Superior temporal gyrus (tissue), 1 donor: ENCODE measurements around the gene MRPL24.

Source experiments
- DNase-seq: peaks from one replicate; pipeline ENCODE4 v3.0.0-alpha.2; 2016; ENCODE audit errors: extremely low spot score

MRPL24 gene

DNA sequence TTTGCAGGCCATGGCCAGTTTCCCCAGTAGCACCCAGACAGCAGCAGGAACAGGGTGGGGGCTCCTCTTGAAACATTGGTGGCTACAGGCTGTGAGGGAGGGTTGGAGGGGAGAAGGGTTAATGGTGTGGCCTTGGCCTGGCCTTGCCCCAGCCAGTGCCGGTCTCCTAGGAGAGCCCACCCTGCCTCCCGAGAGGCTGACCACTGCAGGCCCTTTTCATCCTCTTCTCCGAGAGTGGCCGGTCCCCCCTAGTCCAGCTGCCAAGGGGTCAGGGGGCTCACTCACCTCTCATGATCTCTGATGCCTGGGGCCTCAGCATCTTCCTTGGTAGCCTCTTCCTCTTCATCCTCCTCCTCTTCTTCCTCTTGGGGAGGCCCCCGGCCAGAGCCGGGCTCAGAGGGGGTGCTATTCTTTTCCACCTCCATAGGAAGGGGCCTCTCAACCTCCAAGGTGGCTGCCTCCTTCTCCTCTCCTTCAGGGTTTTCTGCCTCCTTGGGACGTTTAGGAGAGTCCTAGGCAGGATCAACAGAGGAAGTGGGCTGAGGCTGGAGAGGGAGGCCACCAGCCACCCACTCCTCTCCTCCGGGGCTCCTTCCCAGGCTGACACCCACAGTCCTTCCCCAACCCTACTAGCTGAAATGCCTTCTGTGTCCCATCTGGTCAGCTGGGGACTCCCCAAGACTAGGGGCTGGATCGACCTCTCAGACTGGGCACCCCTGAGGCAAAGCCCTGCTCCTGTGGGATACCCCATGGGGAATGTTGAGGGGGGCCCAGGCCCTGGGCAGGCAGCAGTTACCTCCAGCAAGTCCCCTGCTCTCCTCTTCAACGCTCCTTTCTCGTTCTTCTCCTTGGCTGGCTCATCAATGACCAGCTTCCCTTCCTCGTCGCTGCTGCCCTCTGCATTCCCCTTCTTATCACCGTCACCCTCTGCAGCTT, 2.7 kb upstream of the MRPL24 start:
- no peak for DNase-seq

- no peak for DNase-seq
Observed at GRCh38 chr1:156742801-156743200, 1.9 kb upstream of the MRPL24 start.

GRCh38 chr1:156742017-156742416, 1.1 kb upstream of the MRPL24 start:
- DNase-seq = no peak

GRCh38 chr1:156741481-156741983, 644 bp upstream of the MRPL24 start:
- DNase-seq = no peak

DNA sequence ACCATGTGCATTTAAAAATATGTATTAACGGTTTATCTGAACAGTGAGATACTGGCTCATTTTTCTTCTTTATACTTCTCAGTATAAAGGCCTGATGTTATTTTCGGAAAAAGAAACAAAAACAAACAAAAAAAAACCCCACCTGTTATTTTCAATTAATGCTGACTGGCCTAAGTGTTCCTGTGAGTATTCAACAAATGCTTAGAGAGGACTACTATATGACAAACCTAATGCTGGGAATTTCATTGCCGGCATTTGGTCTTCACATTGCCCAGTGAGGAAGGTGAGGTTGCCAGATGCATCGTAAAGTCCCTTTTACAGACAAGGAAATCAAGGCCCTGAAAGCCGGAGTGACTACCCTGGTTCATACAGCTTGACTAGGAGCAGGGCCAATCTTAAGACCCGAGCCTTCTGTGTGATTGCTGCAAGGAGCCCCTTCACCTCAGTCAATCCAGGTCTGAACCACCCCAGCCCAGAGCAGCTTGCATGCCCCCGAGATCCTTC, 599 bp downstream of the MRPL24 start:
- DNase-seq = peak; percentile 16

- no peak for DNase-seq
Observed at GRCh38 chr1:156738916-156739315, 2.0 kb downstream of the MRPL24 start.

DNA sequence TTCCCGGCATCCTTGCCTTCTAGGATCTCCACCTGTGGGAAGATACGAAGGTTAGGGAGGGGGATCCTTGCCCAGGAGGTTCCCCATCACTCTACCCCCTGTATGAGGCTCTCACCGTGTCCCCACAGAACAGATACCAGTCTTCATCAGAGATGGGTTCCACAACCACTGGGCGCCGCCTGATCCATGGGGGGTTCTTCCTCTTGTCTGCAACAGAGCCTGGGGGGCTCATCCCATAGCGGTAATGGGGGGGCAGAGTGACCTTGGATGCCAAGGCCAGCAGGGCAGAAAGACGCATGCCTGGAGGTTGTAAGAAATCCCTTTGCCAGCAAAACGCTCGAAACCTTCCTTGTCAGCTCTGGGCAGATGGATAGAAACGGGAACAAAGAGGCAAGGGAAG, 2.5 kb downstream of the MRPL24 start:
- no peak for DNase-seq

GRCh38 chr1:156733989-156734584, 6.8 kb downstream of the MRPL24 start:
- no peak for DNase-seq

GRCh38 chr1:156728599-156729462, 12.1 kb downstream of the MRPL24 start, which contains the start of gene ISG20L2:
Gene ISG20L2, minus strand, starts transcription at chr1:156728766. Its CDS starts 1,114 bp downstream, at chr1:156727652.
- DNase-seq = peak; percentile 96

DNA sequence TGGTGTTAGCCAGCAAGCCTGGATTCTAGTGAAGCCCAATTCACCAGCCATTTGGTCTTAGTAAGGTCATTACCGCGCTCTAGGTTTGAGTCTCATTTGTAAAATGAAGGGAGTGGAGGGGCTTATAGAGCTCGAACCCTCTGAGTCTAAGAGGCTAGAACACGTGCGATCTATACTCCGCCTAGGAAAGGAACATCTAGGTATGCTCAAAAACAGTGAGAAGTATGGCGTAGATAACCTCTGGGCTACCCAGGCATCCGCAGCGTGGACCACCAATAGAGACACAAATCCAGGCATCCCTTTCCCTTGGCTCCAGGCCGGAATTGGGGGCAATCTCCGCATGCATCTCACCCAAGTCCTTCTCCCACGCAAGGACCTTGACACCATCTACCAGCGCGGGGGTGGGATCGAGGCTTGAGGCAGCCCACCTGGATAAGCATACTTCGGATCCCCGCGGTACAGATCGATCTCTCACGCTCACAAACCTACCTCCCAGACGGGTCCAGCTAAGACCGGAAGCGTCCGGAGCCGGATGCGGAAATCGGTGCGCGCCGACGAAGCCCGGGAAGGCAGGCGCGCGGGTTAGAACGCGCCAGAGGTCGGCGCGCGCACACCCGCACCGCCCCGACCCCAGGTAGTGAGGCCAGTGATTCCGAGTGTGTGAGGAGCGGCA, 12.8 kb downstream of the MRPL24 start, which contains the start of gene METTL25B:
TSS of gene METTL25B (plus strand) at position 544 of the 673 bp plus-strand sequence. CDS start 636 bp downstream, outside the sequence.
- peak; percentile 81 for DNase-seq

- no peak for DNase-seq
Observed at GRCh38 chr1:156727492-156727891, 13.4 kb downstream of the MRPL24 start.

- no peak for DNase-seq
Observed at GRCh38 chr1:156726549-156727226, 14.2 kb downstream of the MRPL24 start.

DNA sequence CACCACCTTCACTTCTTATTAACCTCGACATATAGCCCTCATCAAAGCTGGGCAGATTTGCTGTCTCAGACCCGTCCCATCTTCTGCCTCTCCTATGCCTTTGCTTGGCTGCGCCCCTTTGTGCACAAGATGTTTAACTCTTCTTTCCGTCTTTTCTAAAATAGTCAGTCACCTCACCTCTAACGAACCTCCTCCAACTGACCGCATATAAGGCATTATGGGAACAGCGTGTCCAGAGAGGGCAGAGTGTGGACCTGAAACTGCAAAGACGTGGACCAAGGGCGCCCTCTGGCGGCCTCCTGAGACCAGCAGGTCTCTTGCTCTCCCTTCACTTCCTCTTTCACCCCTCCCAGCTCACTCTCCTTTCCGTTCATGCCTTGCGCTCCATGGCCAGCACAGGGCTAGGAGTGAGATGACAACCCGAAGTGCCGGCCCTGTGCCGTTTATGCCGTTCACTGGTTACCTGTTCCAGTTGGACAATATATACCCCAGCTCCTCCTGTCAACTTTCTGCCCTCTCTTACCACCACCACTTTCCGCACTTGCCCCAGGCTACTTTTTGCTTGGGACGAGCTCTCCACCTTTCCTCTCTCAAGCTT, 15.1 kb downstream of the MRPL24 start:
- peak; percentile 93 for DNase-seq

- no peak for DNase-seq
Observed at GRCh38 chr1:156721535-156721934, 19.4 kb downstream of the MRPL24 start.

DNA sequence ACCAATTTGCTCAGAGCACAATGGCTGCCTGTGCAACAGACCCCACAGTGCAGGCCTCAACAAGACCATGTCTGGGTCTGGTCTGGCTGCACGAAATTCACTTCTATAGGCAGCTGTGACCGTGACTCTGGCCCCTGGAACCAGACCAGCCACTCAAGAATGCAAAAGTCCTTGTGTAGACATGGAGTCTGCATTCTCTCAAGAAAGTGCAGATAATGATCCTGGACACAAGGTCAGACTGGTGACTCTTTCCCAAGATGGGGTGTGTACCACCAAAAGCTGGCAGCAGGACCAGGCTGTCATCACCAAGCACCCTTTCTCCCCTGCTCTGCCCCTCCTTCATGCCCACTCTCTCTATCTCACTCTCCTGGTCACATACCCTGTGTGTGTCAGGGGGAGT, 19.8 kb downstream of the MRPL24 start:
- no peak for DNase-seq

DNA sequence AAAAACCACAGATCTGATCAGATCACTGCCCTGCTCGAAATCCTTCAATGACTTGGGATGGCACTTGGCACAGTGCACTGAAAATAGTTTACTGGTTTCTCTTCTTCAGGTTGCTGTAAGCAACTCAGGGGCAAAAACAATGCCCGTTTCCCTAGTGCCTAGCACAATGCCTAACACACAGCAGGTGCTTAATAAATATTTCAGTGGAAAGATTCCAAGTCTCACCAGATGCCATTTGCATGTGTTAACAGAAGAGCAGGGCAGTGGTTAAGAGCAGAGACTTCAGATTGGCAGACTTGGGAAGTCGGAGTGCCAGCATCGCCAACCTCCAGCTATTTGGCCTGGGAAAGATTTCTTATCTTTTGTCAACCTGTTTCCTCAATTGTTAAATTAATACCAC, 23.5 kb downstream of the MRPL24 start:
- no peak for DNase-seq

DNA sequence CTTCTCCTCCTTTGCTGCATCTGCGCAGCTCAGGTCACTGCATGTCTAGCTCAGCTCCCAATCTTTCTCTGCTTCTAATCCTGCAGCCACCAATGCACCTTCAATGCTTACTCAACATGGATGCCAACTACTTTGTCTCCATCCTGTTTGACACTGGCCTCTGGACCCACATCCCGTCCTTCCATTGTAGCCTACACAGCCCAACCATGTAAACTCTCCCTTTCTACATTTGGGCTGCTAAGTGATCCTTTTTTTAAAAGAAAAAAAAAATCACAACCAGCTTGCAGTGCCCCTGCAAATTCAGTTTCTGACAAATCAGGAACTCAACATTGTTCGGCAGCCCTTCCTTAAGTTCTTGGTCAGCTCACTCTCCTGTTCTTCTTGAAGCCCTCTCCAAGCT, 26.1 kb downstream of the MRPL24 start:
- no peak for DNase-seq

- DNase-seq = no peak
Observed at GRCh38 chr1:156712626-156713025, 28.3 kb downstream of the MRPL24 start.

GRCh38 chr1:156711011-156711817, 29.7 kb downstream of the MRPL24 start:
- DNase-seq = no peak
